ENCODE results near the gene MORC3. TPM values are rescaled to one million over a fixed set of nuclear protein-coding genes. Genes with fewer than 3 reads are reported as not detected.

MORC3 gene
- total RNA-seq, 4 donors from 2014 or later = 29.4 to 82.5 (median 31.0) TPM

DNA sequence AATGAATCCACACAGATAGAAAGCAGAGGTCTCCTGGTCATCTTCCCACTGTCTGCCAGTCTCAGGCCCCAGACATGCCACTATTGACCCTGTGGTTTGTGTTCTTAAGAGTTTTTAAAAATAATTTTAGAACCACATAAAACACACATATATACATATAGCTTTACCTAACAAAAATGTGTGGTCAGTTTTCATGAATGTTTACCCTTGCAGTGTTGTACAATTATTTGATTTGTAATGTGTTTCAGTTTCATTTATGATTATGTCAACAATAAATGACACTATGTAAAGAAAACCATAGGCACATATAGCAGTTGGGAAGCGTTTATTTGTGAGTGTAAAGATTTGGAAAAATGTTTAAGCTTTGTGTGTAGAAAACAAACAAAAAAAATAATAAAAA, 82.3 kb downstream of the MORC3 start:
- Histone ChIP-seq H3K4me1 (no peaks in the 10 kb centered on the region), H3K27ac (no peak overlapping the region), H3K27me3 (no peaks in the 10 kb centered on the region), H3K36me3 (no peaks in the 10 kb centered on the region), H3K4me3 (no peak overlapping the region), H3K9me3 (no peaks in the 10 kb centered on the region)
- DNase-seq = no peak
- TF ChIP-seq, protein P1, sequence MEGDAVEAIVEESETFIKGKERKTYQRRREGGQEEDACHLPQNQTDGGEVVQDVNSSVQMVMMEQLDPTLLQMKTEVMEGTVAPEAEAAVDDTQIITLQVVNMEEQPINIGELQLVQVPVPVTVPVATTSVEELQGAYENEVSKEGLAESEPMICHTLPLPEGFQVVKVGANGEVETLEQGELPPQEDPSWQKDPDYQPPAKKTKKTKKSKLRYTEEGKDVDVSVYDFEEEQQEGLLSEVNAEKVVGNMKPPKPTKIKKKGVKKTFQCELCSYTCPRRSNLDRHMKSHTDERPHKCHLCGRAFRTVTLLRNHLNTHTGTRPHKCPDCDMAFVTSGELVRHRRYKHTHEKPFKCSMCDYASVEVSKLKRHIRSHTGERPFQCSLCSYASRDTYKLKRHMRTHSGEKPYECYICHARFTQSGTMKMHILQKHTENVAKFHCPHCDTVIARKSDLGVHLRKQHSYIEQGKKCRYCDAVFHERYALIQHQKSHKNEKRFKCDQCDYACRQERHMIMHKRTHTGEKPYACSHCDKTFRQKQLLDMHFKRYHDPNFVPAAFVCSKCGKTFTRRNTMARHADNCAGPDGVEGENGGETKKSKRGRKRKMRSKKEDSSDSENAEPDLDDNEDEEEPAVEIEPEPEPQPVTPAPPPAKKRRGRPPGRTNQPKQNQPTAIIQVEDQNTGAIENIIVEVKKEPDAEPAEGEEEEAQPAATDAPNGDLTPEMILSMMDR (IDR thresholded peaks at IDR 0.05) = no peak
- TF ChIP-seq POLR2A (IDR thresholded peaks at IDR 0.05) = no peak

DNA sequence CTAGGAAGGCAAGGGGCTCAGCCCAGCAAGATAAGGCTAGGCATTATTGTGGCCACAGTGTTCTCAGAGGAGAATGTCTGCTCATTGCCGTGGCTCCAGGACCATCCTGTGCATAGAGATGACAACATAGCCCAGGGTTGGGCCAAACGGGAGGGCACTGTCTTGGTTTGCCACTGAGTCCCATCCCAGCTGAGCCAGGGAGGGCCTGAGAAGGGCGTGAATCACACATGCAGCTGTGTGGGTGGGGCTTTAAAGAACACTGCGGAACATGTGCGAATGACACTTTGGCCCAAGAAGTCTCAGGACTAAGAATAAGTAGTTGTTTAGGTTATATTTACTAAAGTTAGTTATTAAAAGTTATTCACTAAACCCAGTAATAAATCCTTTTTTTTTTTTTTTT, 83.7 kb downstream of the MORC3 start:
- TF ChIP-seq POLR2A (IDR thresholded peaks at IDR 0.05) = no peak
- TF ChIP-seq, protein P1 (IDR thresholded peaks at IDR 0.05) = no peak
- H3K4me3 ChIP-seq = no peak overlapping the region
- no peak for DNase-seq
- no peaks in the 10 kb centered on the region for H3K9me3 ChIP-seq
- H3K27me3 ChIP-seq = no peaks in the 10 kb centered on the region
- H3K4me1 ChIP-seq = no peaks in the 10 kb centered on the region
- H3K36me3 ChIP-seq = no peaks in the 10 kb centered on the region
- no peak overlapping the region for H3K27ac ChIP-seq

DNA sequence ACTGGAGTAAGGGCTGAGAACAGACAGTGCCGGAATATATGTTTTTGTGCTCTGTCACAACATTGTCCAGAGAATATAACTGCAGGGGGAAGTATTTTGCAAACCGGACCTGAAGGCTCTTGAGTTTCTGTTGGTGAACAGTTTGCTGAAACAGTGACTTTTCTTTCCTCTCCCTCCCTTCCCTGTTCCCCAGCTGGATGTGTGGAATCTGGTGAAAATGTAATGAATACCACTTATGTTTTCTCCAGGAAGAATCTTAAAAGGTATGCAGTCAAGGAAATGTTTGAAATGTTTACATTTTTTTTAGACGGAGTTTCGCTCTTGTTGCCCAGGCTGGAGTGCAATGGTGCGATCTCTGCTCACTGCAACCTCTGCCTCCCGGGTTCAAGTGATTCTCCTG, 88.6 kb downstream of the MORC3 start:
- Histone ChIP-seq H3K4me3 (no peak overlapping the region), H3K4me1 (no peaks in the 10 kb centered on the region), H3K27me3 (no peaks in the 10 kb centered on the region), H3K36me3 (no peaks in the 10 kb centered on the region), H3K27ac (no peak overlapping the region), H3K9me3 (no peaks in the 10 kb centered on the region)
- DNase-seq = no peak
- TF ChIP-seq POLR2A (IDR thresholded peaks at IDR 0.05) = no peak
- TF ChIP-seq, protein P1 (IDR thresholded peaks at IDR 0.05) = no peak

DNA sequence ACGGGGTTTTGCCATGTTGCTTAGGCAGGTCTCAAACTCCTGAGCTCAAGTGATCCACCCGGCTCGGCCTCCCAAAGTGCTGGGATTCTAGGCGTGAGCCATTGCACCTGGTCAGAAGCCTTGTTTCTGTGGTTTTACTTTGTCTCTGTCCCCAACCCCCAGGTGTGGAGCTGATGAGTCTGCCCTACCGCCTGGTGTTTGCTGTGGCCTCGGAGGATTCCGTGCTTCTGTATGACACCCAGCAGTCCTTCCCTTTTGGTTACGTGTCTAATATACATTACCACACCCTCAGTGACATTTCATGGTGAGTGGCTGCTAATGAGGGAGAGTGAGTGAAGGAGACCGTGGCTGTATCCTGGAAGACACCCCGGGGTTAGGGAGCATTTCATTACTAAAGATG, 91.3 kb downstream of the MORC3 start:
- Histone ChIP-seq H3K4me1 (no peaks in the 10 kb centered on the region), H3K27ac (no peak overlapping the region), H3K9me3 (no peaks in the 10 kb centered on the region), H3K36me3 (no peaks in the 10 kb centered on the region), H3K4me3 (no peak overlapping the region), H3K27me3 (no peaks in the 10 kb centered on the region)
- DNase-seq = no peak
- no peak for TF ChIP-seq POLR2A (IDR thresholded peaks at IDR 0.05)
- TF ChIP-seq, protein P1 (IDR thresholded peaks at IDR 0.05) = no peak

DNA sequence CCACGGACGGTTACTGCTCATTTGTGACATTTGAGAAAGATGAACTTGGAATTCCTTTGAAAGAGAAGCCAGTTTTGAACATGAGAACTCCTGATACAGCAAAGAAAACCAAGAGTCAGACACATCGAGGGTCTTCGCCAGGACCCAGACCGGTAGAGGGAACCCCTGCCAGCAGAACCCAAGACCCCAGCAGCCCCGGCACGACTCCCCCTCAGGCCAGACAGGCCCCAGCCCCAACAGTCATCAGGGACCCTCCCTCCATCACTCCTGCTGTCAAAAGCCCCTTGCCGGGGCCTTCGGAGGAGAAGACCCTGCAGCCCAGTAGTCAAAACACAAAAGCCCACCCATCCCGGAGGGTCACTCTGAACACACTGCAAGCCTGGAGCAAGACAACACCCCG, 92.9 kb downstream of the MORC3 start:
- Histone ChIP-seq H3K9me3 (no peaks in the 10 kb centered on the region), H3K4me3 (no peak overlapping the region), H3K27me3 (no peaks in the 10 kb centered on the region), H3K27ac (no peak overlapping the region), H3K4me1 (no peaks in the 10 kb centered on the region), H3K36me3 (no peaks in the 10 kb centered on the region)
- TF ChIP-seq, protein P1 (IDR thresholded peaks at IDR 0.05) = no peak
- no peak for TF ChIP-seq POLR2A (IDR thresholded peaks at IDR 0.05)
- DNase-seq = no peak

DNA sequence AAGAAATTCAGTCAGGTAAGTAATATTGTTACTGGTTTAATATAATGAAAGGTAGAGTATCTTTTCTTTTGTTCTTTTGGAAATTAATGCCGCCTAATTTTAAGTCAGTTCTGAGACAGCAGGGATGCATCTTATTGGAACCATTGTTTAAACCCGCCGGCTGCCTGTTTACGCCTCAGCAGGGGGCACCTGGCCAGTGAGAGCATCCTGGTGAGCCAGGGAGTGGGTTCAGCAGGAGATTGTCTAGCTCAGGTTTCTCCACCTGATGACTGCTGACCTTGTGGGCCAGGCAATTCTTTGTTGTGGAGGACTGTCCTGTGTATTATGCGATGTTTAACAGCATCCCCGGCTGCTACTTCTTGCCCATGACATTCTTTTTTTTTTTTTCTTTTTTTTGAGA, 95.4 kb downstream of the MORC3 start:
- Histone ChIP-seq H3K4me1 (no peaks in the 10 kb centered on the region), H3K27me3 (no peaks in the 10 kb centered on the region), H3K9me3 (no peaks in the 10 kb centered on the region), H3K4me3 (no peak overlapping the region), H3K36me3 (no peaks in the 10 kb centered on the region), H3K27ac (no peak overlapping the region)
- no peak for DNase-seq
- TF ChIP-seq, protein P1 (IDR thresholded peaks at IDR 0.05) = no peak
- no peak for TF ChIP-seq POLR2A (IDR thresholded peaks at IDR 0.05)
